Ureter (tissue), 1 donor: Measurements from ENCODE around the gene ARID2. TPM values are rescaled to one million over a fixed set of nuclear protein-coding genes. Genes with fewer than 3 reads are reported as not detected.

Experiments
- DNase-seq: peaks from one replicate; pipeline ENCODE4 v3.0.0-alpha.2; 2020; ENCODE audit warnings: low spot score
- total RNA-seq: library from RNA; stranded (reverse); gene quantifications from one replicate; pipeline ENCODE4 v1.2.4, GENCODE V29; 2023
- donor health status: DM: yes; HTN: yes; CAD: no.

The ARID2 gene
- total RNA-seq, 1 donor from 2014 or later, result 44.5 TPM

DNA sequence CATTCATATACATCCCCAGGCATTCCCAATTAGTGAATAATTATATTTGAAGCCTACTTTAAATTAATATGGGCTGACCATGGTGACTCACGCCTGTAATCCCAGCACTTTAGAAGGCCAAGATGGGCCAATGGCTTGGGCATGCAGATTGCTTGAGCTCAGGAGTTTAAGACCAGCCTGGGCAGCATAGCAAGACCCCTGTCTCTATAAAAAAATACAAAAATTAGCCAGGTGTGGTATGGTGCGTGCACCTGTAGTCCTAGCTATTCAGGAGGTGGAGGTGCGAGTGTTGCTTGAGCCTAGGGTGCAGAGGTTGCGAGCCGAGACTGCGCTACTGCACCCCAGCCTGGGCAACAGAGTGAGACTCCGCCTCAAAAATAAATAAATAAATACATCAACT is 7.6 kb upstream of the ARID2 start:
- DNase-seq, result no peak

DNA sequence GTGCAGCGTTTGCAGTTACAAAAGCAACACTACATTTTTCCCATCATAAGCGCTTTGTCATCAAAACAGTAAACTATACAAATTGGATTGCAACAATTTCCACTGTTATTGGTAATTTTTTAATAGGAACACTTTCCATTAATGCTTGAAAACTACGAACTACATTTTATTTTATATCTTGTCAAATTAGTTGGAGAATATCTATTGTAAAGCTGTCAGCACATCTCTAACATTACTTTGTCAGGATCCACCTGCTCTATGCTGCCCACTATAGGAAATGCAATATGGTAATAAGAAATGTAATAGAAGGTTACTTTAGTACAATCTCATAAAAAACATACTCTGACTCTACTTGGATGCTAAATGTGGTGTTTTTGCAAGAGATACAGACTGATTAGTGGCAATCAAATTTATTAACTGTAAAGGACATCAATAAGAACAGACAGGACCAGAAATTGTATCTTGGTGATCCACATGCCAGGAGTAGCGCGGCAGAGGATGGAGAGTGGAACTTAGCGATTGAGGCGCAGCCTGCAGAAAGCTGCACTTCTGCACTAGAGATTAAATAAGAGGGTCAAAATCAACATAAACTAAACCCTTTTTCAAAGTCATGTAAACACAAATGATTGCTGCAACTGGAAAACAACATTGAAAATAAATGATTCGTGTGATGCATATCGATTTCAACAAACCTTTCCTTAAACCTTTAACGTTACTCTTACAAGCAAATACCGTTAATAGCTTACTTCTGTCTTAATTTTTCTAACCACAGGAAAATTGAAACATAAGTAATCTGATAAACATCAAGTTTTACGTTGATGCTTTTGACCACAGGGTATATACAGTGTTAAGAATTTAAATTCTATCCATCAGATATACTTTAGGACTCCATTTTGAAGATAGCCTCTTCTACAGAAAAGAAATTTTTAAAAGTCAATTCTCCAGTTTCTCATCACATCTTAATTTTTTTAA is 3.6 kb upstream of the ARID2 start:
- peak; percentile 49 for DNase-seq

DNA sequence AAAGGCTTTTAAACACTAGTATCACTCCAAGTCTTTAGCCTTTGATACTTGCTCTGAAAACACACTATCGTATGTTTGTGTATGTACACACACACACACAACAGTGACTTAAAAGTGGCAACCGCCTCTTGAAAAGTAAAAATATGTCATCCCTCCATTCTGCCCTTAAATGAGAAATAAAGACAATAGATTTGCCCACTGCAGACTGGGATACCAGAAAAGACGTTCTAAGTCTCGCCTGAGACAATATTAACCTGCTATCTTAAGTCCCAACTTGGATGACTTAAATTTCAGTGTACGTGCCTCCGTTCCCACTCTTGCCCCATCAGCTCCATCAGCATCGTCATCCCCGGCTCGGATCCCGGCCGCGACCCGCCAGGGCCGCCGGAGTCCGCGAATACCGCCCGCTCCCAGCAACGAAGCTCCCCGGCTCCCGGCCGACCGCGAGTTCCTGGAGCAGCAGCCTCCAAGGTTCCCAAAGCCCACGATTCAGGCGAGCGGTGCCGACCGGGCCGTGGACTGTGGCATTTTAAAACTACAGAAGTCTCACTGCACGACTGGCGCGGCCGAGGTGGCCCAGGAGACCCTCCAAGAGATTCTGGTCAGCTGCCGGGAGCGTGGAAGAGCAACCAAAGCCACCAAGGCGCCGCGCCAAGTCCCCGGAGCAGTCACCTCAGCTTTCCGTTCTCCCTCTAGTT is 2.8 kb upstream of the ARID2 start:
- DNase-seq, result peak; percentile 70

DNA sequence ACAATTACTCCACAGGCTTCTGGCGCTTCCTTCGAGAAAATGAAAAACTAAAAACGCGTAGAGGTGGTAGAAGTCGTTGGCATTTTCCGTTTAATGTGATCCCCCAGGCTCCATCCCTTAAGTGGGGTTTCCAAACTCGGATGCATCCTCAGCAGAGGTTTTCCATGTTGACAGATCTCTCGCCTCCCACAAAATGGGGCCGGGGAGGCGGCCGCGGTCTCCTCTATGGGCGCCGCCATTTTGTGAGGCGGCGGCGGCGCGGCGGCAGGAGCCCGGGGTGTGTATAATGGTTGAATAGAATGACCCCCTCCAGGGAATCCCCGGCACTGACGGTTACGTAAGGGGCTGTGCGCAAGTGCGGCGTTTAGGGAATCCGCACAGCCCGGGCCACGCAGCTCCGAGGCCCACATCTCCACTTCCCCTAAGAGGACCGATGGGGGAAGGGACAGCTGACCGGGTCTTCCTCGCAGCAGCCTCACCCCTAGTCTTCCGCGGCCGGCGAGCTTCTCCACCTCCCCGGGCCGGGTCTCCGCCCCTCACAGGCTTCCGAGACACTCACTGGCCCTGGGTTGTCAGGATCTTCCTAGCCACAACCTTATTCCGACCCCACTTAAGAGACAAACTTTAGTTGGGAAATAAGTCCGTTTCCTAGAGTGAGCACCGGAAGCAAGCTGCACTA is 2.1 kb upstream of the ARID2 start:
- peak; percentile 96 for DNase-seq

DNA sequence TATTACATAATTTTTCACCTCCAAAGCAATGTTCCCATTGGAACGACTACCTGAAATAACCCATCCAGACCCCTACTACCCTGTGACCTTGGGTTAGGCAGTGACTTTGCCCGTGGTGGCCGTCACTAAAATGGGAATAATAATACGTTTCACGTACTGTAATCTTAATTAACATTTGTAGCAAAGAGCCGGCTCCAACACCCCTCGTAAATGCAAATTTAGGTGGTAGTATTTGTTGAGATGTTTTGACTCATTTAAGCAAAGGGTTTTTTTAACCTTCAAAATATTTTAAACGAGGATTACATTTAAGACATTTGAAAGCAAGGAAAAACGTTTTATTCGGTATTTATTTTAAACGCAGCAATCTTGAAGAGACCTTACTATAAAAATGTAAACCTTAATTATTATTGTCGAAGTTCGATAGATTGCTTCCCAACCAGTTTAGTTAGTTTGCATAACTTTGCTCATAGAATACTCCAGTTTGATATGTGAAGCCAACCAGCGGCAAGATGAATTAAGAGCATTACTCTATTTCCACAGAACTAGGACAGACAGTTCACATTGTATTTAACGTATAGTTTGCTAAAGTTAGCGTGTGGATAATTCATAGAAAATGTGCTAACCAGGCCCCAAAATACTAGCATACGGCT is 1.4 kb upstream of the ARID2 start:
- no peak for DNase-seq

DNA sequence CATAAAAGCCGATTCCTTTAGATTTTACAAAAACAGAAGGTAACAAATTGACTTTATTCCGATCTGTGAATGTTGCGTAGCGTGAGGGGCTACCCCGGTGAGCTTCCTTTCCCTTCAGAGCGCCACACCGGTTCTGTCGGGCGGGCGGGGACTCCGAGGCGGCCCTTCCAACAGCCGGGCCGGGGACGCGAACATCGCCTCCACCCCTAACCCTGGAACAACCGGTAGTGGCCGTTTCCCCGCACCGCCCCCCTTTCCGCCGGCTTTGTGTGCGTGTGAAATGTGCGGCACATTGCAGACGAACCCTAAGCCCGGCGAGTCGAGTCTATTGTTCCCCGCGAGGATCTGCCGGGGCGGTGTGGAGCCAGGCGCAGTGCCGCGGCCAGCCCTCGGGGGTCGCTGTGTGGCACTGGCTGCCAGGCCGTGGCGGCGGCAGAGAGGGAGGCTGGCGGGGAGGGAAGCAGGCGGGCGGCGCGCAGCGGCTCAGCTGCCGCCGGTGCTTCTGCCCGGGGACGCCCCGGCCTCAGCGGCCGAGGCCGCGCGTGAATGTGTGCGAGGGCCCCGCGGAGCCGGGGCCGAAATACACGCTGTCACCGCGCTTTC is 775 bp upstream of the ARID2 start:
- DNase-seq, result peak; percentile 98

DNA sequence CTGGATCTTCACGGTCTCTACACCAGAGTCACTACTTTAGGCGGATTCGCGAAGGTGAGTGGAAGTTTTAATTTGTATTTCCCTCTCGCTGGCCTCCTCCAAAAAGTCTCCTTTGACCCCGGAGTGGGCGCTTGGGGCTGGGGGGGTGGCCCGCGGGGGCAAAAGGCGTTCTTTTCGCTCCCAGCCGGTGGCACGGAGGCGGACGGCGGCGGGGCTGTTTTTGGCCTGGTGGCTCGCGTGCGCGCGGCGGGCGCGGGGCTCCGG is 510 bp downstream of the ARID2 start:
- no peak for DNase-seq

DNA sequence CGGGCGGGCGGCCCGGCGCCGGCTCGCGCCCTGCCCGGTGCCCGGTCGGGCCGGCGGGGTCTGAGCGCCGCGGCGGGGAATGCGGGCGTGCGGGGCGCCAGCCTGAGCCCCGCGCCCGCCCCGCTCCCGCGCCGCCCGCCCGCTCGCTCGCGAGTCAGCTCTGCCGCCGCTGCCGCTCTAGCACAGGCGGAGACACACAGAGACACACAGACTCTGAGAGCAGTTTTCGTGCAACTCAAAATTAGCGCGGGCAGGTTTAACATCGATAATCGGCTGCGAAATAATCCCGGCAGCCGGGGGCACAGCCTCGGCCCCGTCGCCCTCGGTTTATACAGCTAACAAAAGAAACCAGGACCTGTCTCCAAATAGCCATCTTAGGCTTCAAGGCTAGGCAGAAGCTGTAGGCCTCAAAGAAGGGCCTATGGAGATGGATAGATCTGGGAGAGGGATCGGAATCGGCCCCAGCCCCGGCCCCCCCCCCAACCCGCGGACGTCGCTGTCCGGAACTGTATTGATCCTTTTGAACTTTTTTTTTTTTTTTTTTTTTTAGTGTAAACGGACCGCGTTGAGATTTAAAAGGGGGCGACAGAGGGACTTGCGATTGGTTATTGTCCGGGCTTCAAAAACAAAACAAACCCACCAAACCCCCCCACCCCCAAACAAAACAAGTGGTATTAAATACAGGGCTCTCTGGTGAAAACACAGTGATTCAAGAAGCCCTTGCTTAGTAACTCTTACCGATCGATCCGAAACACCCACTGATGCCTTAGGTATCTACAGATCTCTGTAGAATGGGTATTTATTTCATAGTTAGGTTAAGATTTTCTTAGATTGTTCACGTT is 1.1 kb downstream of the ARID2 start:
- DNase-seq, result peak; percentile 51

DNA sequence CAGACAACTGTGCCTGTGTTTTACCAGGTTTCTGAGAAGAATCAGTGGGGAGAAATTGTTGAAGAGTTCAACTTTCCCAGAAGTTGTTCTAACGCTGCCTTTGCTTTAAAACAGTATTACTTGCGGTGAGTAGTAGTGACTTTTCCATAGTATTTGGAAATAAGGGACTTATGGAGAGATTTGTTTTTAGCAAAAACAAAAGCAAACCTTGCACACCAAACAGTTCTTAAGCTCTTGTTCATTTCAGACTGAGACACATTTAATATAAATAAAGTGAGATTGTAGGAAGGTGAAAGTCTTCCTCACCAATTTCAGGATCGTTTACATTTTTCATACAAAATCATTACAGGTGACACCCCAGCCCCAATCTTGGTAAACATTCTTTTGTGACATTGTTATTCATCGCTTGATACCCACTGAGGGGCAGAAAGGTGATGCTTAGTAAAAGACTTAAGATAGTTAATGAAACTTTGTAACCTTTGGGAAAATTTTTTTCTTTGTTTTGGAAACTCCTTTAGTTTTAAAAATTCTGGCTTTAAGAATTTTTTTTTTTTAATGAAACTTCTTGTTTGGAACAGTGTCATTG is 1.8 kb downstream of the ARID2 start:
- DNase-seq, result no peak

DNA sequence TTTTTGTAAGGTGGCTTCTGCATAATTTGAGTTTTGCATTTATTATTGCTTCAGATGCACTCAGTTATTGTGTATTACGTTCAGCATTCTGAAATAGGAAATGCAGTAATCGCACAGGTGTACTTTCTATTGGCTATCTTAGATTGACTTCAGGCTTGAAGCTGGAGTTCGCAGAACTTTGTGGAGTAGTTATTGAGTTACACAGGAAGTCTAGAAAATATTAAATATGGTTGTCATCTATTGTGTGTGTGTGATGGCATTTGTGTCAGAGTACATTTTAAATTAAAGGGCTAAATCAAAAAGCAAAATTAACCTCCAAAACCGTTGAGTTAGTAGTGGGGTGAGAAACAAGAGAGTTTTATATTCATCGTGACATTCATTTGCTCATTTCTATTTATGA is 2.7 kb downstream of the ARID2 start:
- DNase-seq, result no peak

DNA sequence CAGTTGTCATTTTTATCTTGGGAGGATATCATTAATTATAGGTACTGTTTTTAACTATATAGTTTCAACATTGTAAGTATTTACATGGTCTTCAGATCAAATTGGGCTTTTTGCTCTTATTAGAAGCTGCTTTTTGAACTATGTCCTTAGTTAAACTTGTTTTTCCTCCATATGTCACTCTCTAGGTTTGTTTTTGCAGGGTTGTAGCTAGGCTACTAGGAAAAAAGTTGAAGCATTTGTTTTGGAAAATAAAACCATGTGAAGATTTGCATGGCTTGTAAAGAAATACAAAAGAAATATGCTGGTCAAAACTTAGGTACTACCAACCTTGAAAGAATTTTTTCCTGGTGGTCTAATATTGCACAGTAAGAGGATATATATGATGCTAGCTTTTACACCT is 3.4 kb downstream of the ARID2 start:
- no peak for DNase-seq

DNA sequence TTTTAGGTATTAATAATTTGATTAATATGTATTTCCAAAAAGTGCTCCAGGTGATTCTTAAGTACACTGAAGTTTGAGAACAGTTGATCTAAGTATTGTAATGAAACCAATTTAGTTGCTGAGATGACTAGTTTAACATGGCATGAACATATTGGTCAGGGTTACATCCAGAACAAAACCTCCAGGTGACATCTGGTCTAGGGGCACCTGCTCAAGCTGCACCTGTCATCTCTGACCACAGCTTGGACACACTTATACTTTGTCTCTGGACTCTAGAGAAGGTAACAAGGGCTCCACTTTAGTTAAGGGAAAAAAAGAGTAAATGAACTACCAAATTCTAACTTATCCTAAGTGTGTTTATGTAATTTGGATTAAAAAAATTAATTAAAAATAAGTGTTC is 8.1 kb downstream of the ARID2 start:
- no peak for DNase-seq

DNA sequence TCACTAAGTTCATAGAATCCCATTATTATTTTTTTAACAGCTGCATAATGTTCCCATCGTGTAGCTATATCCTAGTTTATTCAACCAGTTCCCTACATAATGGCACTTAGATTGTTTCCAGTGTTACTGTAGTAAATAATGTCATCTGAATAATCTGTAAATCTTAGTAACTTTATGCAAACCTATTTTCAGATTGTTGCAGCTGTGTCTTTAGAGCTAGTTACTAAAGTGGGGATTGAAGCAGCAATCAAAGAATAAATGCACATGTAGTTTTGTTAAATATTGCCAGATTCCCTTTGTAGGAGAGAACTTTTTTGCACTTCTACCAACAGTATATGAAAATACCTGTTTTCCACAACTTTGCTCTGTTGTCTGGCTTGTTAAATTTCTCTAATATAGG is 13.1 kb downstream of the ARID2 start:
- no peak for DNase-seq

DNA sequence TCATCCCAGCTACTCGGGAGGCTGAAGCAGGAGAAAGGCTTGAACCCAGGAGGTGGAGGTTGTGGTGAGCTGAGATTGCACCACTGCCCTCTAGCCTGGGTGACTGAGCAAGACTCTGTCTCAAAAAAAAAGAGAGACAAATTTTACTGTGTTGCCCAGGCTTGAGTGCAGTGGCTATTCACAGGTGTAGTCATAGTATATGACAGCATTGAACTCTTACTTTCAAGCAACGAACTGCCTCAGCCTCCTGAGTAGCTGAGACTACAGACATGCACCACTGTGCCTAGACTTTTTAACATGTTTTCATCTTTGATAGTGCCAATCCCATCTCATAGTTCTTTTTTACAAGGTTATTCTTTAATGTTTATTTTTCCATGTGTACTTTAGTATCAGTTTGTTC is 13.7 kb downstream of the ARID2 start:
- no peak for DNase-seq

DNA sequence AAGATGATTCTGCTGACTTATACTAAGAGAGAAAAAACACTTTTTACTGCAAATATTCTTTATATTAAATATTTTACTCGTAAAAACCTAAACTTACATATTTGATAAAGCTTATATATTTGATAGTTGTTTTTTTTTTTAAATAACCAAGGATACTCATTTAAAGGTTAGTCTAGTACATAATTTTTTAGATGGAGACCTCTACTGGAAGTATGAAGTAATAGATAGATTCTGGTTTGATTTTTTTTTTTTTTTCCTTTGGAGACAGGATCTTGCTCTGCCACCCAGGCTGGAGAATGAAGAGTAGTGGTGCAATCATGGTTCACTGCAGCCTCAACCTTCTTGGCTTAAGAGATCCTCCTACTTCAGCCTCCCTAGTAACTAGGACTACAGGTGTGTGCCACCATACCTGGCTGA is 16.4 kb downstream of the ARID2 start:
- no peak for DNase-seq

DNA sequence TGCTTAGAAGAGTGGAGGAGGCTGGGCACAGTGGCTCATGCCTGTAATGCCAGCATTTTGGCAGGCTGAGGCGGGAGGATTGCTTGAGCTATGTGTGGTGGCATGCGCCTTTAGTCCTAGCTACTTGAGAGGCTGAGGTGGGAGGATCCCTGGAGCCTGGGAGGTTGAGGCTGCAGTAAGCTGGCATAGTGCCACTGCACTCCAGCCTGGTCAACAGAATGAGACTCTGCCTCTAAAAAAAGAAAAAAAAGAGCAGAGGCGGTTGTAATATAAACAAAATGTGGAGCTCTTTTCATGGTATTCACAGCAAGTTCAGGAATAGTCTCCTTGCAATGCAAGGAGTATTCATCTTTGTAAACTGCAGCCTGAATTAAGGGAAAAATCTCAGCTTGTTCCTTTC is 27.2 kb downstream of the ARID2 start:
- no peak for DNase-seq

DNA sequence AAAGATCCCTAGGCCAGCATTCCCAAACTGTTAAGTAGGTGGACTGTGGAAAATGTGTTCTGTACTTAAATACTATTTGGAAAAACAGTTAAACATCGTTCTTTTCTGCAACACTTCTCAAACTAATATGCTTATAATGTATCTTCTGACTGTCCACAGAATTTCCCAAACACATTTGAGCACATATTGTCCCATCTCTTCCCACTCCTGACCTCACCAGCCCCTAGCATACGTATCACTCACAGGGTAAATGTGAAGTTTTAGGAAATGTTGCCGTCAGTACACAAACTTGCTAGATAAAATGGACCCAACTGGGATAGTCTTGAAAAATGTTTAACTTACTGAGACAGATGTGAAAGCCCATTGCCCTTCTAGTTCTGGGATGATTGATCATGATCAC is 27.7 kb downstream of the ARID2 start:
- DNase-seq, result no peak

DNA sequence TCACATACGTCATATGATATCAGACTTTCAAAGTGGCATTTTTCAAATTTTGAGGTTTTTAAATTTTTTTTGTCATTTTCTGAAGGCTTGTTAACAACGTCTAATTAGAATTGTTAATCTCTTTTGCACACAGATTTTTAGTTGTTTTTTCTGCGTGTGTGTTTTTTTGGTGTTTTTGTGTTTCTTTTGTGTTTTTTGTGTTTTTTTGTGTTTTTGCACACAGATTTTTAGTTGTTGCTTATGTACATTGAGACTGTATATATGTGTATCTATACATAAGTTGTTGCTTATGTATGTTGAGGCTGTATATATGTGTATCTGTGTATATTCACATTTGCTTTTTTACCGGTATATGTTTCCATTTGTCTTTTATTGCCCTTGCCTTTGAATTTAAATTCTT is 30.8 kb downstream of the ARID2 start:
- no peak for DNase-seq

DNA sequence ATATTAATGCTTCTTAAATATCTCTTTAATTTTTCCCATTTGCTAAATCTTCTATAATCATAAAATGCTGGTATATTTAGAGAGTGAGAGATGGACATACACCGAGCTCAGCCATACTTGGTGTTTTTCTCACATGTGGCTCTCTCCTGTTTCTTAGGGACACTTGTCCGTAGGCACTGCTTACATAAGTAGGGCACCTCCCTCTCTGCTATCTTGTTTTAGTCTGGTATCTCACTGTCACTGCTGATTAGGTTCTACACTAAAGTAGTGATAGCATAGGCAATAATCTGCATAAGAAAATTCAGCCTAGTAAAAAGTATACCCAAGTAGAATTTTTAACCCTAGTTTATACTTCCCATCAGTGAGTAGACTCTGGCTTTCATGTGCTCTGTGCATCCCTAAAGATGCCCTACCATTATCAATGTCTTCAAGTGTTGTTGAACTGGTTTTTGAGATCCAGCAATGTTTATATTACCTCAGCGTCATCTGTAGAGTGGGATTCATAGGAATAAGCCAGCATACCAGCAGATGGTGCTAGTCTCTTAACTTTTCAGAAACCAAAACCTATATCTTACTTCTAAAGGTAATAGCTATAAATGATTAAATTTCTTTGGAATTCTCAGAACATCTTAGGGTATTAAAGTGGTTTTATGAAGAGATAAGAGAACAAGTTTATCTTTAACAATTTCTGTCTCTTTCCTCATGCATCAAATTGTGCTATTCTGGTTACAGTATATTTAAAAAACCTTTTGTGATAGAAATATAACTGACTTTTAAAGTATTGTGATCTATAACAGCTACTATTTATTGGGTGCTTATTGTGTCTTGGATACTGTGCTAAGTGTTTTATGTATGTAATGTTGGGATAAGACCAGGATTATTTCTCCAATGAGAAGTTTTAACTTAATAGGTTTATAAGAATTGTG is 32.9 kb downstream of the ARID2 start:
- DNase-seq, result no peak
